ENCODE measurements around the gene CYTIP. TPM values are rescaled to one million over a fixed set of nuclear protein-coding genes. Genes with fewer than 3 reads are reported as not detected.
"Not testable (repeated sequence)": the region's sequence is repeated elsewhere in the genome, so short reads cannot be mapped to it uniquely, and the experiment has no call there.

CYTIP gene
- total RNA-seq, 1 donor from 2014 or later: 0.27 TPM

DNA sequence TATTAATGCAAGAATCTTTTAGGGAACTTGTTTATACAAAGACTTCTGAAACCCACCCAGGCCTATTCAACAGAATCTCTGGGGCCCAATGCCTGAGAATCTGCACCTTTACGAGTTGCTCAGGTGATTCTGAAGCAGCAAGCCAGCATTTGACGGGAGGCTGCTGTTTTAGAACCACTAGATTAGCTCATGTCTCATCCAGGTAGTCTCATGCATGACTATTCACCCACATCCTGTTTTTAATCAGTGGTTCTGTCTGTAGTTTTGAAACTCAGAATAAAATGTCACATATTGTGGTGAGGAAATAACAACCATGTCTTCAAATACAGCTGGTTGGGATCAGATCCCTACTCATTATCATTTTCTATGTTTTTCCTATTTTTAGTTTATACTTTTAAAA lies 39.5 kb downstream of the CYTIP start:
- no peaks in the 10 kb centered on the region for H3K36me3 Mint-ChIP-seq (ENCODE audit: low read depth)
- H3K4me3 Mint-ChIP-seq (ENCODE audit: unreplicated experiment): no peak overlapping the region
- no peak overlapping the region for H3K27ac Mint-ChIP-seq (ENCODE audit: unreplicated experiment)
- no peaks in the 10 kb centered on the region for H3K4me1 Mint-ChIP-seq (ENCODE audit: low read depth)
- DNase-seq (ENCODE audit: low spot score): no peak
- peaks cover 12% of the 10 kb centered on the region for H3K9me3 Mint-ChIP-seq (ENCODE audit: low read depth)
- H3K27me3 Mint-ChIP-seq (ENCODE audit: low read depth): peaks cover 5% of the 10 kb centered on the region
- no peak for TF ChIP-seq CTCF (IDR thresholded peaks at IDR 0.05)

DNA sequence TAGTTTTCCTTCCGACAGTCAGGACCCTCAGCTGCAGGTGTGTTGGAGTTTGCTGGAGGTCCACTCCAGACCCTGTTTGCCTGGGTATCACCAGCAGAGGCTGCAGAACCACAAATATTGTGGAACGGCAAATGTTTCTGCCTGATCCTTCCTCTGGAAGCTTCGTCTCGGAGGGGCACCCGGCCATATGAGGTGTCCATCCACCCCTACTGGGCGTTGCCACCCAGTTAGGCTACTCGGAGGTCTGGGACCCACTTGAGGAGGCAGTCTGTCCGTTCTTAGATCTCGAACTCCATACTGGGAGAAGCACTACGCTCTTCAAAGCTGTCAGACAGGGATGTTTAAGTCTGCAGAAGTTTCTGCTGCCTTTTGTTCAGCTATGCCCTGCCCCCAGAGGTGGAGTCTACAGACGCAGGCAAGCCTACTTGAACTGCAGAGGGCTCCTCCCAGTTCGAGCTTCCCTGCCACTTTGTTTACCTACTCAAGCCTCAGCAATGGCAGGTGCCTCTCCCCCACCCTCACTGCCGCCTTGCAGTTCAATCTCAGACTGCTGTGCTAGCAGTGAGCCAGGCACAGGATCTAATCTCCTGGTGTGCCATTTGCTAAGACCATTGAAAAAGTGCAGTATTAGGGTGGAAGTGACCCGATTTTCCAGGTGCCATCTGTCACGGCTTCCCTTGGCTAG lies 40.9 kb downstream of the CYTIP start:
- DNase-seq (ENCODE audit: low spot score); H3K4me3 Mint-ChIP-seq (ENCODE audit: unreplicated experiment); H3K27ac Mint-ChIP-seq (ENCODE audit: unreplicated experiment); H3K27me3 Mint-ChIP-seq (ENCODE audit: low read depth); H3K4me1 Mint-ChIP-seq (ENCODE audit: low read depth); H3K36me3 Mint-ChIP-seq (ENCODE audit: low read depth): not testable (repeated sequence)
- peaks cover 20% of the 10 kb centered on the region for H3K9me3 Mint-ChIP-seq (ENCODE audit: low read depth)

GRCh38 chr2:157395811-157396210 lies 48.1 kb downstream of the CYTIP start:
- Mint-ChIP-seq H3K9me3 (ENCODE audit: low read depth) (peaks cover 8% of the 10 kb centered on the region), H3K4me1 (ENCODE audit: low read depth) (no peaks in the 10 kb centered on the region), H3K27ac (ENCODE audit: unreplicated experiment) (no peak overlapping the region), H3K27me3 (ENCODE audit: low read depth) (peaks cover 13% of the 10 kb centered on the region), H3K36me3 (ENCODE audit: low read depth) (no peaks in the 10 kb centered on the region), H3K4me3 (ENCODE audit: unreplicated experiment) (no peak overlapping the region)
- no peak for DNase-seq (ENCODE audit: low spot score)
- no peak for TF ChIP-seq CTCF (IDR thresholded peaks at IDR 0.05)

DNA sequence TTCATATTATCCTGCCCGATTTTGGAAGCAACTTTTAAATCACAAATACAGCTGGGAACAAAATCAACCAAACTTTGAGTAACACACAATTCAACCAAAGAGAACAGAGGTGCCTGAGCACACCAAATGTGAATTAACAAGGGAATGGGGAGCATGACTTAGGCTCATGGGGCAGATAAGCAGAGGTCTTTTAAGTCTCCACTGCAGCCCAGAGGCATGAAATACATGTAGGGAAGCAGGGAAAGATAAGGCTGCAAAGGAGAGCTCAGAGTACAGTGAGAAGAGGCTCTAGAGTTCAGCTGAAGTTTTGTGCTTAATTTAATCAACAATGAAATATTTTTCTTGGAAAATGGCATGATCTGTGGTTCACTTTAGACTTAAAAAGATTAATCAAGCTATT lies 49.0 kb downstream of the CYTIP start:
- Mint-ChIP-seq H3K27ac (ENCODE audit: unreplicated experiment) (no peak overlapping the region), H3K36me3 (ENCODE audit: low read depth) (no peaks in the 10 kb centered on the region), H3K9me3 (ENCODE audit: low read depth) (peaks cover 14% of the 10 kb centered on the region), H3K27me3 (ENCODE audit: low read depth) (peaks cover 12% of the 10 kb centered on the region), H3K4me1 (ENCODE audit: low read depth) (no peaks in the 10 kb centered on the region), H3K4me3 (ENCODE audit: unreplicated experiment) (no peak overlapping the region)
- no peak for DNase-seq (ENCODE audit: low spot score)
- no peak for TF ChIP-seq CTCF (IDR thresholded peaks at IDR 0.05)

DNA sequence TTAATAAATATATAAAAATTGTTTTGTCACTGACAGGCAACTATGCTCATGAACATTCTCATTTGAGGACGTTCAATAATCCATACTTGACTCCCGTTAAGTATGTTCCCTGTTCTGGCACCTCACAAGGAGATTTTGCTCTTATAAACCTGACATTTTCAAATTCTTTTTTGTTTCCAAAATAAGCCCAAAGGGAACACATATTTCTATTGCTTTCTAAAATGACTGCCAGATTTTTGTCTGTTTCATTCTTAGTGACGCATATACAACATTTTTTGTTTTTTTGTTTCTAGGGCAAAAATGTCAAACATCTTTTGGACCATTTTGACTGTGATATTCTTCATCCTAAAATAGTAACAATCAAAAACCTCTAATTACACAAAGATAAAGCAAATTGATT lies 50.5 kb downstream of the CYTIP start:
- H3K27ac Mint-ChIP-seq (ENCODE audit: unreplicated experiment): no peak overlapping the region
- TF ChIP-seq CTCF (IDR thresholded peaks at IDR 0.05): no peak
- H3K9me3 Mint-ChIP-seq (ENCODE audit: low read depth): peaks cover 11% of the 10 kb centered on the region
- no peak for DNase-seq (ENCODE audit: low spot score)
- H3K36me3 Mint-ChIP-seq (ENCODE audit: low read depth): no peaks in the 10 kb centered on the region
- no peaks in the 10 kb centered on the region for H3K4me1 Mint-ChIP-seq (ENCODE audit: low read depth)
- peaks cover 14% of the 10 kb centered on the region for H3K27me3 Mint-ChIP-seq (ENCODE audit: low read depth)
- no peak overlapping the region for H3K4me3 Mint-ChIP-seq (ENCODE audit: unreplicated experiment)

GRCh38 chr2:157388827-157389226 lies 55.1 kb downstream of the CYTIP start:
- no peak for TF ChIP-seq CTCF (IDR thresholded peaks at IDR 0.05)
- Mint-ChIP-seq H3K27ac (ENCODE audit: unreplicated experiment) (no peak overlapping the region), H3K4me3 (ENCODE audit: unreplicated experiment) (no peak overlapping the region), H3K36me3 (ENCODE audit: low read depth) (no peaks in the 10 kb centered on the region), H3K9me3 (ENCODE audit: low read depth) (peaks cover 12% of the 10 kb centered on the region), H3K27me3 (ENCODE audit: low read depth) (peaks cover 17% of the 10 kb centered on the region), H3K4me1 (ENCODE audit: low read depth) (no peaks in the 10 kb centered on the region)
- DNase-seq (ENCODE audit: low spot score): no peak
